HCT116 (cell line): Measurements from ENCODE around the gene VPS39. TPM values are rescaled to one million over a fixed set of nuclear protein-coding genes. Genes with fewer than 3 reads are reported as not detected.

Experiments
- ATAC-seq: fragments of 200-7000 bp; cut with Tn5 transposase; 2 replicates; pipeline ENCODE4 v1.9.1; 2020; ENCODE audit warnings: mild to moderate bottlenecking, moderate library complexity
- BruUV-seq: library from RNA; stranded (reverse); fragments of 400-500 nt; replicated peaks from 2 replicates; lab custom pipeline; 2021; lab: Mats Ljungman, UMichigan
- CTCF ChIA-PET: fragments of 300-600 bp; sonication (Branson Sonifier 250); formaldehyde crosslinking; loops from one replicate; lab custom pipeline; 2021; ENCODE audit warnings: antibody characterized with exemption; lab: Charles Lee
- POLR2A ChIA-PET: fragments of 300-600, 350-600 bp; sonication (Branson Sonifier 250); formaldehyde crosslinking; loops from one replicate; lab custom pipeline; 2021; ENCODE audit warnings: antibody characterized with exemption; lab: Charles Lee
- RAD21 ChIA-PET, 2 experiments: fragments of 300-600 bp; sonication (Branson Sonifier 250); formaldehyde crosslinking; loops; one replicate each; lab custom pipeline; 2023; ENCODE audit warnings: low total read pairs in 2 of 2; ENCODE audit not compliant: uncharacterized antibody in 2 of 2, unreplicated experiment in 2 of 2, low non-redundant PET in 1 of 2; lab: Charles Lee
- DNase-seq: peaks from one replicate; pipeline ENCODE4 v3.0.0-alpha.2; 2010; ENCODE audit warnings: low read depth, low spot score
- H2AFZ ChIP-seq: fragments of 200-600 bp; shearing (Covaris generic), sonication (generic); 2 replicates; pipeline ENCODE4 v1.6.1; 2017; ENCODE audit warnings: low read depth, mixed run types, mixed read lengths, antibody characterized with exemption, low read length; ENCODE audit not compliant: poor library complexity, severe bottlenecking
- H3K27ac ChIP-seq: 2 replicates; pipeline ENCODE4 v1.5.1; 2012; ENCODE audit warnings: low read depth, low read length
- H3K27me3 ChIP-seq: fragments of 200-600 bp; sonication (generic); 2 replicates; pipeline ENCODE4 v1.6.1; 2016; ENCODE audit warnings: mixed run types, low read length, mixed read lengths; ENCODE audit not compliant: insufficient read depth
- H3K36me3 ChIP-seq, 2 experiments: fragments of 200-500 bp in 1 of 2; fragments of 200-600 bp in 1 of 2; sonication (Bioruptor generic) in 1 of 2; sonication (generic) in 1 of 2; 2 replicates each; pipeline versions ENCODE4 v1.5.1 to v1.6.1; 2014 to 2016; ENCODE audit warnings: low read length in 2 of 2, inconsistent platforms in 1 of 2, mixed read lengths in 1 of 2, mixed run types in 1 of 2; ENCODE audit not compliant: insufficient read depth in 2 of 2, control insufficient read depth in 1 of 2
- H3K4me1 ChIP-seq, 2 experiments: fragments of 200-600 bp in 1 of 2; sonication (generic) in 1 of 2; 2 replicates each; pipeline versions ENCODE4 v1.5.1 to v1.6.1; 2012 to 2017; ENCODE audit warnings: low read length in 2 of 2, inconsistent platforms in 1 of 2, mild to moderate bottlenecking in 1 of 2, mixed read lengths in 1 of 2, mixed run types in 1 of 2, moderate library complexity in 1 of 2; ENCODE audit not compliant: insufficient read depth in 2 of 2, control insufficient read depth in 1 of 2
- H3K4me2 ChIP-seq: fragments of 200-600 bp; sonication (generic); 2 replicates; pipeline ENCODE4 v1.6.1; 2017; ENCODE audit warnings: mixed run types, low read length, mixed read lengths
- H3K4me3 ChIP-seq, 2 experiments: fragments of 200-600 bp in 1 of 2; sonication (generic) in 1 of 2; replicated peaks in 1 of 2; 2 replicates each; pipeline ENCODE4 v1.5.1; 2011 to 2016; ENCODE audit warnings: low read length in 2 of 2, control low read depth in 1 of 2, low read depth in 1 of 2, mild to moderate bottlenecking in 1 of 2, mixed read lengths in 1 of 2, mixed run types in 1 of 2
- H3K79me2 ChIP-seq: fragments of 200-600 bp; sonication (generic); 2 replicates; pipeline ENCODE4 v1.6.1; 2017; ENCODE audit warnings: mild to moderate bottlenecking, mixed run types, low read length, moderate library complexity, mixed read lengths; ENCODE audit not compliant: insufficient read depth
- H3K9ac ChIP-seq: fragments of 200-600 bp; sonication (generic); 2 replicates; pipeline ENCODE4 v1.6.1; 2016; ENCODE audit warnings: low read length, mixed read lengths
- H3K9me2 ChIP-seq: fragments of 200-600 bp; sonication (generic), shearing (Covaris generic); 2 replicates; pipeline ENCODE4 v1.6.1; 2017; ENCODE audit warnings: mixed run types, mild to moderate bottlenecking, moderate library complexity; ENCODE audit not compliant: insufficient read depth
- H3K9me3 ChIP-seq, 2 experiments: fragments of 200-500 bp in 1 of 2; fragments of 200-600 bp in 1 of 2; sonication (Bioruptor generic) in 1 of 2; sonication (generic) in 1 of 2; 2 replicates each; pipeline ENCODE4 v1.6.1; 2014 to 2017; ENCODE audit warnings: low read length in 2 of 2, mixed read lengths in 2 of 2, inconsistent platforms in 1 of 2, low read depth in 1 of 2, mild to moderate bottlenecking in 1 of 2, mixed run types in 1 of 2, moderate library complexity in 1 of 2; ENCODE audit not compliant: control insufficient read depth in 1 of 2, insufficient read depth in 1 of 2
- H4K20me1 ChIP-seq: fragments of 200-600 bp; sonication (generic), shearing (Covaris generic); 2 replicates; pipeline ENCODE4 v1.6.1; 2017; ENCODE audit warnings: mixed run types, mild to moderate bottlenecking, moderate library complexity; ENCODE audit not compliant: insufficient read depth
- ATF3 ChIP-seq: IDR thresholded peaks from 2 replicates; pipeline ENCODE4 v1.6.1; 2012
- CBX3 ChIP-seq: IDR thresholded peaks from 2 replicates; pipeline ENCODE4 v1.6.1; 2012; ENCODE audit warnings: low read depth
- CEBPB ChIP-seq: IDR thresholded peaks from 2 replicates; pipeline ENCODE4 v1.6.1; 2012; ENCODE audit warnings: low read depth
- CTCF ChIP-seq, 3 experiments: fragments of 200-600 bp in 1 of 3; sonication (generic) in 1 of 3; IDR thresholded peaks in 2 of 3; conservative IDR thresholded peaks in 1 of 3; 2 replicates each; pipeline ENCODE4 v1.5.1; 2012 to 2017; ENCODE audit warnings: low read depth in 2 of 3, low read length in 2 of 3, antibody characterized with exemption in 1 of 3, borderline replicate concordance in 1 of 3, control low read depth in 1 of 3, mild to moderate bottlenecking in 1 of 3, mixed read lengths in 1 of 3, mixed run types in 1 of 3, moderate library complexity in 1 of 3; ENCODE audit not compliant: insufficient read depth in 1 of 3
- EGR1 ChIP-seq: IDR thresholded peaks from 2 replicates; pipeline ENCODE4 v1.6.1; 2012; ENCODE audit warnings: low read depth
- ELF1 ChIP-seq: IDR thresholded peaks from 2 replicates; pipeline ENCODE4 v1.6.1; 2012; ENCODE audit warnings: low read depth, borderline replicate concordance
- EZH2 ChIP-seq: fragments of 200-600 bp; sonication (generic); IDR thresholded peaks from 2 replicates; pipeline ENCODE4 v1.6.1; 2017; ENCODE audit warnings: antibody characterized with exemption, mixed run types
- EZH2phosphoT487 ChIP-seq: fragments of 200-600 bp; IDR thresholded peaks from 2 replicates; pipeline ENCODE4 v1.6.1; 2018; ENCODE audit warnings: antibody characterized with exemption, borderline replicate concordance
- JUND ChIP-seq: IDR thresholded peaks from 2 replicates; pipeline ENCODE4 v1.6.1; 2012
- MAX ChIP-seq: IDR thresholded peaks from 2 replicates; pipeline ENCODE4 v1.6.1; 2012
- POLR2A ChIP-seq: IDR thresholded peaks from 2 replicates; pipeline ENCODE4 v1.7.0; 2011; ENCODE audit warnings: borderline replicate concordance; ENCODE audit not compliant: insufficient read depth, insufficient read length; ENCODE audit errors: extremely low read depth
- POLR2AphosphoS5 ChIP-seq: IDR thresholded peaks from 2 replicates; pipeline ENCODE4 v1.6.1; 2011; ENCODE audit warnings: mild to moderate bottlenecking, low read depth, low read length, moderate library complexity
- RAD21 ChIP-seq: IDR thresholded peaks from 2 replicates; pipeline ENCODE4 v1.6.1; 2012; ENCODE audit warnings: low read depth, mild to moderate bottlenecking
- REST ChIP-seq: IDR thresholded peaks from 2 replicates; pipeline ENCODE4 v1.6.1; 2012; ENCODE audit warnings: low read depth
- SIN3A ChIP-seq: IDR thresholded peaks from 2 replicates; pipeline ENCODE4 v1.6.1; 2012; ENCODE audit warnings: low read depth
- SP1 ChIP-seq: IDR thresholded peaks from 2 replicates; pipeline ENCODE4 v1.6.1; 2012; ENCODE audit warnings: low read depth
- SRF ChIP-seq: IDR thresholded peaks from 2 replicates; pipeline ENCODE4 v1.6.1; 2012; ENCODE audit warnings: low read depth
- ZBTB33 ChIP-seq: IDR thresholded peaks from 2 replicates; pipeline ENCODE4 v1.6.1; 2011; ENCODE audit warnings: mild to moderate bottlenecking, low read length, moderate library complexity; ENCODE audit not compliant: insufficient replicate concordance; ENCODE audit errors: extremely low read depth
- ZFX ChIP-seq: fragments of 450-650 bp; IDR thresholded peaks from 2 replicates; pipeline ENCODE4 v1.6.1; 2017
- ZNF274 ChIP-seq: fragments of 200-500 bp; sonication (Bioruptor generic); IDR thresholded peaks from 2 replicates; pipeline ENCODE4 v1.6.1; 2014; ENCODE audit warnings: mild to moderate bottlenecking, low read depth, low read length, inconsistent platforms
- intact Hi-C: fragments of 100-400 bp; cut with micrococcal nuclease; formaldehyde crosslinking; loops from 2 replicates; pipeline ENCODE4 v1.10.0; 2022
- total RNA-seq: library from RNA; stranded (reverse); gene quantifications from one replicate; pipeline ENCODE4 v1.2.1, GENCODE V29; 2021; ENCODE audit not compliant: unreplicated experiment

Gene VPS39
- total RNA-seq, 1 experiment from 2014 or later, result 40.1 TPM

- Histone ChIP-seq H3K36me3 (peaks cover 0 to 19% of the 10 kb centered on the region in 2 experiments; a peak in 3 of 4 replicates), H3K4me2 (no peak overlapping the region), H4K20me1 (no peaks in the 10 kb centered on the region), H3K4me1 (no peaks in the 10 kb centered on the region), H3K79me2 (no peaks in the 10 kb centered on the region), H3K27me3 (no peaks in the 10 kb centered on the region), H3K9me2 (no peaks in the 10 kb centered on the region), H3K9ac (no peak overlapping the region), H2AFZ (no peak overlapping the region), H3K27ac (no peak overlapping the region), H3K4me3 (no peak overlapping the region), H3K9me3 (no peaks in the 10 kb centered on the region)
- ATAC-seq, result no peak
- no TSS peak for BruUV-seq
- RAD21 ChIA-PET, result no interaction called here
- DNase-seq, result no peak
- CTCF ChIA-PET, result no interaction called here
- POLR2A ChIA-PET, result no interaction called here
- intact Hi-C loops, result no loop called here
- TF ChIP-seq ZNF274, result no peak
- no peak for TF ChIP-seq EGR1
- TF ChIP-seq CEBPB, result no peak
- TF ChIP-seq RAD21, result no peak
- TF ChIP-seq EZH2, result no peak
- no peak for TF ChIP-seq POLR2A
- TF ChIP-seq CBX3, result no peak
- no peak for TF ChIP-seq POLR2AphosphoS5
- no peak for TF ChIP-seq SP1
- no peak for TF ChIP-seq EZH2phosphoT487
- no peak for TF ChIP-seq REST
- no peak for TF ChIP-seq ATF3
- TF ChIP-seq ELF1, result no peak
- TF ChIP-seq ZFX, result no peak
- TF ChIP-seq SRF, result no peak
- TF ChIP-seq MAX, result no peak
- no peak for TF ChIP-seq JUND
- no peak for TF ChIP-seq ZBTB33
- no peak for TF ChIP-seq CTCF (IDR thresholded peaks at IDR 0.05 in 2 of 3, conservative IDR thresholded peaks at IDR 0.05 in 1 of 3; ENCODE audit: borderline replicate concordance in 1 of 3, insufficient read depth in 1 of 3, low read depth in 2 of 3, low read length in 2 of 3)
- no peak for TF ChIP-seq SIN3A
Observed at GRCh38 chr15:42178056-42178455, 30.0 kb downstream of the VPS39 start.
